ENCODE results near the gene ACAP2. TPM values are rescaled to one million over a fixed set of nuclear protein-coding genes. Genes with fewer than 3 reads are reported as not detected.

ACAP2 gene
- polyA plus RNA-seq, 2 of the 4 experiments (the other 2 are of a cell fraction): 7.8 to 26.0 TPM

- Histone ChIP-seq H3K4me1 (no peaks in the 10 kb centered on the region), H3K27ac (no peak overlapping the region), H3K4me2 (no peak overlapping the region), H3K4me3 (no peak overlapping the region), H3K9me3 (no peaks in the 10 kb centered on the region)
- no peak for FAIRE-seq
- CTCF ChIA-PET: interaction anchor here (0.7 kb wide), 1 partner anchor 9 kb away, joined by 4 read pairs; no protein-coding TSS in a partner anchor
- POLR2A ChIA-PET: no interaction called here
- no peak for DNase-seq (ENCODE audit: low read depth in 1 of 2, low spot score in 1 of 2)
- WGBS (ENCODE audit: missing lambda C conversion rate): 92% methylated on average over 4 of the region's 4 CpGs
- TF ChIP-seq SREBF2 (IDR thresholded peaks at IDR 0.05) (no peak), RFX5 (IDR thresholded peaks at IDR 0.05) (no peak), RNF2 (IDR thresholded peaks at IDR 0.05; ENCODE audit: borderline replicate concordance, low read depth) (no peak), FOXS1 (CRISPR knock-in tag; IDR thresholded peaks at IDR 0.05) (no peak), HOXA7 (CRISPR knock-in tag; IDR thresholded peaks at IDR 0.05) (no peak), BHLHE40 (IDR thresholded peaks at IDR 0.05; ENCODE audit: low read depth, low read length) (no peak), EHMT2 (IDR thresholded peaks at IDR 0.05; ENCODE audit: low read depth) (no peak), USF2 (IDR thresholded peaks at IDR 0.05) (no peak)
- no peak for ATAC-seq
Measured at GRCh38 chr3:195416795-195417194, 26.0 kb downstream of the ACAP2 start.

GRCh38 chr3:195411836-195412235 lies 31.0 kb downstream of the ACAP2 start:
- H3K4me2 ChIP-seq: no peak overlapping the region
- no peaks in the 10 kb centered on the region for H3K4me1 ChIP-seq
- H3K9me3 ChIP-seq: no peaks in the 10 kb centered on the region
- POLR2A ChIA-PET: no interaction called here
- DNase-seq (ENCODE audit: low read depth in 1 of 2, low spot score in 1 of 2): no peak
- H3K4me3 ChIP-seq: no peak overlapping the region
- CTCF ChIA-PET: no interaction called here
- no peak overlapping the region for H3K27ac ChIP-seq
- no peak for FAIRE-seq
- no peak for ATAC-seq
- TF ChIP-seq ZFP36 (IDR thresholded peaks at IDR 0.05; ENCODE audit: borderline replicate concordance, partially characterized antibody) (no peak), HMGXB4 (CRISPR knock-in tag; IDR thresholded peaks at IDR 0.05; ENCODE audit: borderline replicate concordance) (no peak), EP300 (IDR thresholded peaks at IDR 0.05) (no peak), ZNF302 (CRISPR knock-in tag; IDR thresholded peaks at IDR 0.05) (no peak), RARB (CRISPR knock-in tag; IDR thresholded peaks at IDR 0.05) (no peak), RFX5 (IDR thresholded peaks at IDR 0.05) (no peak), PBX3 (IDR thresholded peaks at IDR 0.05) (no peak), CBX8 (IDR thresholded peaks at IDR 0.05) (no peak), RNF2 (IDR thresholded peaks at IDR 0.05; ENCODE audit: borderline replicate concordance, low read depth) (no peak), SREBF2 (IDR thresholded peaks at IDR 0.05) (no peak)

- 93% methylated on average over 4 of the region's 4 CpGs for WGBS (ENCODE audit: missing lambda C conversion rate)
- Histone ChIP-seq H3K27ac (no peak overlapping the region), H3K4me3 (no peak overlapping the region), H3K4me2 (no peak overlapping the region), H3K4me1 (no peaks in the 10 kb centered on the region), H3K9me3 (no peaks in the 10 kb centered on the region)
- DNase-seq (ENCODE audit: low read depth in 1 of 2, low spot score in 1 of 2): no peak
- FAIRE-seq: no peak
- ChIA-PET POLR2A (no interaction called here), CTCF (no interaction called here)
- ATAC-seq: no peak
- TF ChIP-seq EHMT2 (IDR thresholded peaks at IDR 0.05; ENCODE audit: low read depth) (no peak), TFCP2L1 (CRISPR knock-in tag; IDR thresholded peaks at IDR 0.05) (no peak), RCOR1 (IDR thresholded peaks at IDR 0.05; ENCODE audit: low read depth, low read length) (no peak), USF2 (IDR thresholded peaks at IDR 0.05) (no peak), MAFK (IDR thresholded peaks at IDR 0.05; ENCODE audit: partially characterized antibody) (no peak), RAD21 (conservative IDR thresholded peaks at IDR 0.05 in 1 of 2, IDR thresholded peaks at IDR 0.05 in 1 of 2) (no peak), JUNB (IDR thresholded peaks at IDR 0.05) (no peak), NR3C1 (IDR thresholded peaks at IDR 0.05) (no peak), GATA3 (IDR thresholded peaks at IDR 0.05; ENCODE audit: borderline replicate concordance) (no peak), SMC3 (IDR thresholded peaks at IDR 0.05) (no peak), CBX2 (IDR thresholded peaks at IDR 0.05; ENCODE audit: borderline replicate concordance, low read depth) (no peak), REST (IDR thresholded peaks at IDR 0.05) (no peak), CBX8 (IDR thresholded peaks at IDR 0.05) (no peak), CHD4 (IDR thresholded peaks at IDR 0.05; ENCODE audit: borderline replicate concordance) (no peak)
Measured at GRCh38 chr3:195410546-195410945, 32.3 kb downstream of the ACAP2 start.

Data from A549 (cell line).